Germinal center (tissue), 1 donor: ENCODE data around the gene NKAIN2.

ENCODE experiments used
- DNase-seq: peaks from one replicate; pipeline ENCODE4 v3.0.0; 2012; ENCODE audit warnings: mixed read lengths, low spot score

Gene NKAIN2

GRCh38 chr6:124829822-124830221 lies 1026.2 kb downstream of the NKAIN2 start:
- DNase-seq, result no peak

- no peak for DNase-seq
These were observed 1026.8 kb downstream of the NKAIN2 start for GRCh38 chr6:124830506-124830905.

GRCh38 chr6:124854338-124854922 lies 1050.8 kb downstream of the NKAIN2 start:
- no peak for DNase-seq

- no peak for DNase-seq
These were observed 1054.1 kb downstream of the NKAIN2 start for GRCh38 chr6:124857746-124858145.

GRCh38 chr6:124858564-124858963 lies 1054.9 kb downstream of the NKAIN2 start:
- no peak for DNase-seq

GRCh38 chr6:124859366-124859765 lies 1055.7 kb downstream of the NKAIN2 start:
- DNase-seq, result no peak

GRCh38 chr6:124866040-124866439 lies 1062.4 kb downstream of the NKAIN2 start:
- no peak for DNase-seq

- DNase-seq, result no peak
These were observed 1063.5 kb downstream of the NKAIN2 start for GRCh38 chr6:124867121-124867520.

- no peak for DNase-seq
These were observed 1064.8 kb downstream of the NKAIN2 start for GRCh38 chr6:124868481-124868880.

GRCh38 chr6:124869416-124869815 lies 1065.8 kb downstream of the NKAIN2 start:
- DNase-seq, result no peak

GRCh38 chr6:124870611-124871459 lies 1067.2 kb downstream of the NKAIN2 start:
- no peak for DNase-seq

- no peak for DNase-seq
These were observed 1068.8 kb downstream of the NKAIN2 start for GRCh38 chr6:124872361-124873065.

GRCh38 chr6:124873066-124873410 lies 1069.4 kb downstream of the NKAIN2 start:
- no peak for DNase-seq
